Kidney (tissue), 14 donors: ENCODE data around the gene ATP6V0D1. TPM values are rescaled to one million over a fixed set of nuclear protein-coding genes. Genes with fewer than 3 reads are reported as not detected.

Source experiments
- DNase-seq, 5 donors: peaks; one replicate each; pipeline ENCODE4 v3.0.0-alpha.2; 2013 to 2020
- FAIRE-seq: peaks from 2 replicates; lab custom pipeline; 2012; peaks lifted over from hg19 to GRCh38; lab: Jason Lieb, UNC
- H3K27ac ChIP-seq, 2 donors: one replicate each; pipeline ENCODE4 v1.7.0; 2013; ENCODE audit warnings: low read depth in 2 of 2, low read length in 2 of 2, inconsistent platforms in 1 of 2
- H3K27me3 ChIP-seq: one replicate; pipeline ENCODE4 v1.7.1; 2013; ENCODE audit warnings: low read length, inconsistent platforms; ENCODE audit not compliant: control insufficient read depth, insufficient read depth
- H3K36me3 ChIP-seq, 3 donors: one replicate each; pipeline versions ENCODE4 v1.7.0 to v1.7.1; 2013; ENCODE audit warnings: low read length in 3 of 3, control low read depth in 1 of 3, inconsistent platforms in 1 of 3; ENCODE audit not compliant: insufficient read depth in 3 of 3, control insufficient read depth in 2 of 3
- H3K4me1 ChIP-seq, 3 donors: one replicate each; pipeline versions ENCODE4 v1.7.0 to v1.7.1; 2013; ENCODE audit warnings: low read length in 3 of 3, inconsistent platforms in 1 of 3, low read depth in 1 of 3; ENCODE audit not compliant: control insufficient read depth in 2 of 3, insufficient read depth in 2 of 3
- H3K4me3 ChIP-seq, 3 donors: one replicate each; pipeline versions ENCODE4 v1.7.0 to v1.8.1; 2013; ENCODE audit warnings: low read length in 3 of 3, control low read depth in 1 of 3, inconsistent platforms in 1 of 3
- H3K9ac ChIP-seq, 3 donors: one replicate each; pipeline versions ENCODE4 v1.7.0 to v1.7.1; 2013; ENCODE audit warnings: low read length in 3 of 3, control low read depth in 1 of 3, inconsistent platforms in 1 of 3
- H3K9me3 ChIP-seq, 3 donors: one replicate each; pipeline versions ENCODE4 v1.7.0 to v1.7.1; 2013; ENCODE audit warnings: low read length in 3 of 3, control low read depth in 1 of 3, inconsistent platforms in 1 of 3; ENCODE audit not compliant: control insufficient read depth in 2 of 3, insufficient read depth in 1 of 3
- CTCF ChIP-seq: IDR thresholded peaks from 3 replicates; pipeline ENCODE4 v1.5.1; 2012; ENCODE audit warnings: mild to moderate bottlenecking, moderate library complexity, borderline replicate concordance; ENCODE audit not compliant: insufficient read depth; ENCODE audit errors: extremely low read depth
- intact Hi-C: fragments of 100-400 bp; cut with DNase I; formaldehyde crosslinking; loops from one replicate; pipeline ENCODE4 v1.11.1; 2022
- polyA plus RNA-seq: library from polyadenylated mRNA; stranded (reverse); fragments of 350-450 nt; fragmentation: Illumina TruSeq; extraction: RNeasy Lipid Tissue Mini Kit (QIAGEN cat#74804); gene quantifications from one replicate; pipeline ENCODE4 v1.2.3, GENCODE V29; 2014; ENCODE audit warnings: low read depth, low replicate concordance; ENCODE audit not compliant: insufficient read depth
- total RNA-seq: library from RNA; stranded (reverse); fragmentation: NEBNext Ultra II Directional; extraction: Animal tissue kit (Norgen Biotek cat#: 25700); gene quantifications from one replicate; pipeline ENCODE4 v1.2.1, GENCODE V29; 2021
- donor health status: control.
- donor health status: control.
- donor health status: control.
- donor health status: control.
- donor health status: control.
- donor health status: DM: yes; HTN: yes; CAD: no.
- donor health status: Normal renal cell carcinoma (clear cell type).

ATP6V0D1 gene
- total and polyA plus RNA-seq, 2 donors from 2014 or later, result 100 to 208 TPM

GRCh38 chr16:67432506-67432890 is 48.5 kb downstream of the ATP6V0D1 start:
- Histone ChIP-seq H3K27ac (peak overlapping the region; percentile 93 to 98), H3K4me3 (peak overlapping the region; percentile 39 to 80 (median 70)), H3K4me1 (peaks cover 0 to 49% (median 35%) of the 10 kb centered on the region in 3 donors), H3K9ac (peak overlapping the region; percentile 30 to 95 (median 89)), H3K36me3 (peaks cover 0 to 11% (median 9%) of the 10 kb centered on the region in 3 donors), H3K27me3 (peaks cover 3% of the 10 kb centered on the region), H3K9me3 (no peaks in the 10 kb centered on the region)
- FAIRE-seq (no peak), DNase-seq (no peak)
- intact Hi-C loops, result no loop called here
- TF ChIP-seq CTCF, result no peak

DNA sequence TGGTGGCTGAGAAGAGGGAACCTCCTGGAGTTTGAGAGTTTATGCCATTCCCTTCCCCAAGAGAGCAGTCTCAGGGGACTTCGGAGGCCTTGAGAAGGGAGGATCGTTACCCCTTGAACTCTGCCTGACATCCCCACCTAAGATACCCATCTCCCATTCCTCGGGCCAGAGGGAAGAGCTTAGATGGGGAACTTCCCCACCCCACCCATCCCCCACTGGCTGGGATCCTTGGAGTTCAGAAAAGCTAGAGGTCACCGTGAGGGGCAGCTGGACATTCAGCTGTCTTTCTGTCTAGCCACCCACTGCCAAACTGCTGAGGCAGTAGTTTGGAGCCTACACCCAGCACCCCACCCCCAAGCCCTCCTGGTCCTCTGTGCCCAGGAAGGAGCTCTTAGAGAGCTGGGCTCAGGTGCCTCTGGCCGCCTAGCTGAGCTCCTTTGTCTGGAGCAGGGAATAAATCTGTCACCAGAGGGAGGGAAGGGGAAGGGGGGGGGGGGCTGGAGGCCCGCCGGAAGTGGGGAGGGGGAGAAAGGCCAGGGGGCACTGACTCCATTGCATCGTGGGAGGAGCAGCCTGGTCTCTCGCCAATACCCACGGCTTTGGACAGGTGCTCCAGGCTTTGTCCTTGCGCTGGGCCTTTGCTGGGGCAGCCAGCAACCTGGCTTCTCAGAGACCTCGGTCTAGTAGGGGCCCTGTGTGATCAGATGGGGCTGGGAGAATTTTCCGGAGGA is 49.0 kb downstream of the ATP6V0D1 start:
- peaks cover 0 to 49% (median 35%) of the 10 kb centered on the region in 3 donors for H3K4me1 ChIP-seq
- peak overlapping the region; percentile 30 to 95 (median 89) for H3K9ac ChIP-seq
- FAIRE-seq (no peak), DNase-seq (peak; percentile 72 to 85 (median 80))
- peak overlapping the region; percentile 61 to 86 (median 70) for H3K4me3 ChIP-seq
- intact Hi-C loops, result no loop called here
- TF ChIP-seq CTCF, result no peak
- H3K27me3 ChIP-seq, result peaks cover 3% of the 10 kb centered on the region
- no peaks in the 10 kb centered on the region for H3K9me3 ChIP-seq
- peak overlapping the region; percentile 93 to 98 for H3K27ac ChIP-seq
- H3K36me3 ChIP-seq, result peaks cover 0 to 7% (median 5%) of the 10 kb centered on the region in 3 donors

GRCh38 chr16:67430977-67431774 is 49.8 kb downstream of the ATP6V0D1 start, which contains the start of gene HSD11B2:
Gene HSD11B2 (plus strand): TSS chr16:67431121. CDS start chr16:67431249, 128 bp downstream.
- H3K36me3 ChIP-seq, result peaks cover 0 to 3% (median 0%) of the 10 kb centered on the region in 3 donors
- H3K4me3 ChIP-seq, result peak within 1 kb of the TSS; percentile 61 to 86 (median 70)
- TF ChIP-seq CTCF, result no peak
- no peaks in the 10 kb centered on the region for H3K9me3 ChIP-seq
- intact Hi-C loops, result no loop called here
- peak within 1 kb of the TSS in 2 of 3 donors; percentile 63 to 95 for H3K9ac ChIP-seq
- peaks cover 3% of the 10 kb centered on the region for H3K27me3 ChIP-seq
- DNase-seq, result peak; percentile 66 to 87 (median 80)
- H3K27ac ChIP-seq, result peak within 1 kb of the TSS; percentile 93 to 98
- peaks cover 0 to 47% (median 35%) of the 10 kb centered on the region in 3 donors for H3K4me1 ChIP-seq
- no peak for FAIRE-seq
